ENCODE data around the gene CCDC71L. TPM values are rescaled to one million over a fixed set of nuclear protein-coding genes. Genes with fewer than 3 reads are reported as not detected.

The CCDC71L gene
- total and polyA plus RNA-seq, 2 of the 13 experiments (the other 11 are each of a cell fraction or from before 2014, with no cell fraction given), result 0.02 TPM; not detected in 1

GRCh38 chr7:106634958-106635357, 26.0 kb downstream of the CCDC71L start:
- no peak overlapping the region for H3K4me2 ChIP-seq (ENCODE audit: low read depth, low read length)
- CTCF ChIA-PET (ENCODE audit: low intra/inter-chr PET ratio, low total read pairs), result no interaction called here
- TF ChIP-seq ZNF713 (CRISPR knock-in tag; IDR thresholded peaks at IDR 0.05) (no peak), CC2D1A (CRISPR knock-in tag; IDR thresholded peaks at IDR 0.05) (no peak), POGZ (CRISPR knock-in tag; IDR thresholded peaks at IDR 0.05) (no peak), CEBPZ (IDR thresholded peaks at IDR 0.05; ENCODE audit: low read length) (no peak)
- TF ChIP-seq, protein P1, sequence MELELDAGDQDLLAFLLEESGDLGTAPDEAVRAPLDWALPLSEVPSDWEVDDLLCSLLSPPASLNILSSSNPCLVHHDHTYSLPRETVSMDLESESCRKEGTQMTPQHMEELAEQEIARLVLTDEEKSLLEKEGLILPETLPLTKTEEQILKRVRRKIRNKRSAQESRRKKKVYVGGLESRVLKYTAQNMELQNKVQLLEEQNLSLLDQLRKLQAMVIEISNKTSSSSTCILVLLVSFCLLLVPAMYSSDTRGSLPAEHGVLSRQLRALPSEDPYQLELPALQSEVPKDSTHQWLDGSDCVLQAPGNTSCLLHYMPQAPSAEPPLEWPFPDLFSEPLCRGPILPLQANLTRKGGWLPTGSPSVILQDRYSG (CRISPR knock-in tag; IDR thresholded peaks at IDR 0.05), result no peak
- TF ChIP-seq, protein P2, sequence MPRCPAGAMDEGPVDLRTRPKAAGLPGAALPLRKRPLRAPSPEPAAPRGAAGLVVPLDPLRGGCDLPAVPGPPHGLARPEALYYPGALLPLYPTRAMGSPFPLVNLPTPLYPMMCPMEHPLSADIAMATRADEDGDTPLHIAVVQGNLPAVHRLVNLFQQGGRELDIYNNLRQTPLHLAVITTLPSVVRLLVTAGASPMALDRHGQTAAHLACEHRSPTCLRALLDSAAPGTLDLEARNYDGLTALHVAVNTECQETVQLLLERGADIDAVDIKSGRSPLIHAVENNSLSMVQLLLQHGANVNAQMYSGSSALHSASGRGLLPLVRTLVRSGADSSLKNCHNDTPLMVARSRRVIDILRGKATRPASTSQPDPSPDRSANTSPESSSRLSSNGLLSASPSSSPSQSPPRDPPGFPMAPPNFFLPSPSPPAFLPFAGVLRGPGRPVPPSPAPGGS (CRISPR knock-in tag; IDR thresholded peaks at IDR 0.05), result no peak
- no peaks in the 10 kb centered on the region for H3K4me1 ChIP-seq (ENCODE audit: insufficient read depth, low read length)
- H2AFZ ChIP-seq (ENCODE audit: low read length), result no peak overlapping the region
- WGBS (ENCODE audit: low lambda C conversion rate), result 0% methylated on average over 2 of the region's 2 CpGs
- H3K27me3 ChIP-seq (ENCODE audit: control insufficient read depth in 1 of 2, insufficient read depth in 2 of 2, low read length in 2 of 2), result peaks cover 0 to 6% of the 10 kb centered on the region in 2 experiments; a peak in 1 of 5 replicates
- BruUV-seq (replicated peaks), result no TSS peak
- H3K9ac ChIP-seq (ENCODE audit: insufficient read depth, low read depth, low read length), result no peak overlapping the region
- DNase-seq (ENCODE audit: low spot score), result no peak
- no peak overlapping the region for H3K27ac ChIP-seq (ENCODE audit: extremely low read length, insufficient read depth, low read length)
- no peak overlapping the region for H3K4me3 ChIP-seq (replicated peaks in 1 of 3; ENCODE audit: insufficient read depth in 1 of 3, low read depth in 2 of 3, low read length in 3 of 3)
- intact Hi-C loops (cut with micrococcal nuclease; ENCODE audit: unreplicated experiment), result no loop called here
- no peaks in the 10 kb centered on the region for H3K79me2 ChIP-seq (ENCODE audit: insufficient read depth, low read length)
- no peaks in the 10 kb centered on the region for H3K9me3 ChIP-seq (ENCODE audit: low read length)
- POLR2A ChIA-PET, result no interaction called here
- FAIRE-seq, result no peak
- H3K36me3 ChIP-seq (replicated peaks in 1 of 2; ENCODE audit: control insufficient read depth in 1 of 2, insufficient read depth in 2 of 2, low read length in 2 of 2), result no peaks in the 10 kb centered on the region
- in situ Hi-C loops (cut with HindIII; ENCODE audit: extremely low pct_ligation_motif_present, low pct_unique_long_range_greater_than_20kb), result no loop called here
- H4K20me1 ChIP-seq (ENCODE audit: insufficient read depth, low read length), result no peaks in the 10 kb centered on the region
- ATAC-seq, result no peak

Measured in HepG2 (cell line).